Loucy (cell line): ENCODE measurements around the gene DPT.

Experiments used
- CTCF ChIP-seq: fragments of 200-600 bp; sonication (generic); conservative IDR thresholded peaks from 2 replicates; pipeline ENCODE4 v1.5.1; 2014; ENCODE audit warnings: mild to moderate bottlenecking, antibody characterized with exemption, low read length
- EZH2phosphoT487 ChIP-seq: fragments of 200-600 bp; IDR thresholded peaks from 2 replicates; pipeline ENCODE4 v1.6.1; 2018; ENCODE audit warnings: antibody characterized with exemption, mild to moderate bottlenecking, moderate library complexity, borderline replicate concordance

- TF ChIP-seq CTCF (no peak), EZH2phosphoT487 (no peak)
These were observed 31.2 kb upstream of the DPT start for GRCh38 chr1:168760241-168760640.
